SK-N-SH (cell line): Measurements from ENCODE around the gene ZNF467. TPM values are rescaled to one million over a fixed set of nuclear protein-coding genes. Genes with fewer than 3 reads are reported as not detected.

ENCODE experiments used
- CTCF ChIA-PET: fragments of 300-600, 350-600 bp; formaldehyde crosslinking; extraction: SDS; loops from one replicate; lab custom pipeline; 2021; lab: Yijun Ruan, JAX
- POLR2A ChIA-PET: fragments of 350-600 bp; sonication (Branson Sonifier 250); formaldehyde crosslinking; extraction: SDS; loops from one replicate; lab custom pipeline; 2020; ENCODE audit warnings: antibody characterized with exemption, inconsistent platforms; lab: Yijun Ruan, JAX
- DNase-seq: peaks from one replicate; pipeline ENCODE4 v3.0.0; 2012
- H2AFZ ChIP-seq: fragments of 200-600 bp; sonication (generic); 2 replicates; pipeline ENCODE4 v1.8.1; 2016; ENCODE audit warnings: antibody characterized with exemption, mild to moderate bottlenecking, low read depth
- H3F3A ChIP-seq: fragments of 200-600 bp; sonication (generic); replicated peaks from 2 replicates; pipeline ENCODE3; 2016; ENCODE audit warnings: antibody characterized with exemption, mild to moderate bottlenecking; ENCODE audit not compliant: insufficient read depth
- H3K27ac ChIP-seq, 2 experiments: fragments of 200-500 bp in 1 of 2; fragments of 200-600 bp in 1 of 2; sonication (Bioruptor generic) in 1 of 2; sonication (generic), shearing (Covaris generic) in 1 of 2; 2 replicates each; pipeline versions ENCODE4 v1.5.1 to v1.6.1; 2014 to 2016; ENCODE audit warnings: low read depth in 2 of 2, inconsistent platforms in 1 of 2, low read length in 1 of 2, mild to moderate bottlenecking in 1 of 2, mixed read lengths in 1 of 2
- H3K27me3 ChIP-seq: fragments of 200-600 bp; sonication (generic), shearing (Covaris generic); 2 replicates; pipeline ENCODE4 v1.6.1; 2016; ENCODE audit warnings: mixed run types; ENCODE audit not compliant: insufficient read depth
- H3K36me3 ChIP-seq, 2 experiments: fragments of 200-500 bp in 1 of 2; fragments of 200-600 bp in 1 of 2; sonication (Bioruptor generic) in 1 of 2; sonication (generic) in 1 of 2; replicated peaks in 1 of 2; 2 replicates each; pipeline versions ENCODE3 to v1.5.1; 2014 to 2016; ENCODE audit warnings: low read length in 1 of 2, mild to moderate bottlenecking in 1 of 2; ENCODE audit not compliant: insufficient read depth in 2 of 2, control insufficient read depth in 1 of 2
- H3K4me1 ChIP-seq, 2 experiments: fragments of 200-500 bp in 1 of 2; fragments of 200-600 bp in 1 of 2; sonication (Bioruptor generic) in 1 of 2; sonication (generic), shearing (Covaris generic) in 1 of 2; 2 replicates each; pipeline versions ENCODE4 v1.5.1 to v1.6.1; 2014 to 2016; ENCODE audit warnings: low read depth in 1 of 2, low read length in 1 of 2, mixed run types in 1 of 2; ENCODE audit not compliant: insufficient read depth in 2 of 2, control insufficient read depth in 1 of 2
- H3K4me2 ChIP-seq: fragments of 200-600 bp; sonication (generic), shearing (Covaris generic); 2 replicates; pipeline ENCODE4 v1.6.1; 2017; ENCODE audit warnings: mixed run types
- H3K4me3 ChIP-seq, 2 experiments: fragments of 200-500 bp in 1 of 2; fragments of 200-600 bp in 1 of 2; sonication (Bioruptor generic) in 1 of 2; sonication (generic), shearing (Covaris generic) in 1 of 2; 2 replicates each; pipeline versions ENCODE4 v1.5.1 to v1.8.1; 2014 to 2016; ENCODE audit warnings: low read depth in 2 of 2, inconsistent platforms in 1 of 2, low read length in 1 of 2, mild to moderate bottlenecking in 1 of 2, mixed read lengths in 1 of 2, moderate library complexity in 1 of 2
- H3K79me2 ChIP-seq: fragments of 200-600 bp; sonication (generic); 2 replicates; pipeline ENCODE4 v1.8.1; 2017; ENCODE audit warnings: mild to moderate bottlenecking; ENCODE audit not compliant: insufficient read depth
- H3K9ac ChIP-seq: fragments of 200-600 bp; sonication (generic); 2 replicates; pipeline ENCODE4 v1.6.1; 2017; ENCODE audit warnings: mixed run types
- H3K9me2 ChIP-seq: fragments of 200-600 bp; sonication (generic); 2 replicates; pipeline ENCODE4 v1.6.1; 2017; ENCODE audit warnings: mixed run types
- H3K9me3 ChIP-seq: fragments of 200-600 bp; sonication (generic); 2 replicates; pipeline ENCODE4 v1.6.1; 2017; ENCODE audit warnings: mixed run types, mild to moderate bottlenecking, moderate library complexity
- H4K20me1 ChIP-seq: fragments of 200-600 bp; sonication (generic); 2 replicates; pipeline ENCODE4 v1.6.1; 2017; ENCODE audit warnings: mild to moderate bottlenecking, mixed run types; ENCODE audit not compliant: insufficient read depth
- JUND ChIP-seq: IDR thresholded peaks from 2 replicates; pipeline ENCODE4 v1.4.0; 2012
- MEF2A ChIP-seq: IDR thresholded peaks from 2 replicates; pipeline ENCODE4 v1.4.0; 2012; ENCODE audit warnings: low read depth, borderline replicate concordance
- MXI1 ChIP-seq: IDR thresholded peaks from 2 replicates; pipeline ENCODE4 v1.6.1; 2012; ENCODE audit warnings: mild to moderate bottlenecking, low read depth, low read length, improper control_type of control experiment
- NFIC ChIP-seq: IDR thresholded peaks from 2 replicates; pipeline ENCODE4 v1.4.0; 2012; ENCODE audit warnings: borderline replicate concordance
- NRF1 ChIP-seq: IDR thresholded peaks from 2 replicates; pipeline ENCODE4 v1.6.1; 2012; ENCODE audit warnings: low read depth, mild to moderate bottlenecking, low read length
- POLR2AphosphoS5 ChIP-seq: IDR thresholded peaks from 2 replicates; pipeline ENCODE4 v1.6.1; 2012; ENCODE audit warnings: low read depth, low read length
- RCOR1 ChIP-seq: fragments of 150-350 bp; IDR thresholded peaks from 2 replicates; pipeline ENCODE4 v1.6.1; 2017; ENCODE audit warnings: antibody characterized with exemption, low read length
- RXRA ChIP-seq: IDR thresholded peaks from 2 replicates; pipeline ENCODE4 v1.4.0; 2012; ENCODE audit warnings: low read depth, mild to moderate bottlenecking, borderline replicate concordance
- SMC3 ChIP-seq: IDR thresholded peaks from 2 replicates; pipeline ENCODE4 v1.6.1; 2012; ENCODE audit warnings: low read depth, low read length, improper control_type of control experiment
- TAF1 ChIP-seq: IDR thresholded peaks from 2 replicates; pipeline ENCODE4 v1.6.1; 2012; ENCODE audit warnings: low read depth, mild to moderate bottlenecking, low read length, moderate library complexity, borderline replicate concordance
- TCF12 ChIP-seq: IDR thresholded peaks from 2 replicates; pipeline ENCODE4 v1.4.0; 2012
- TEAD4 ChIP-seq: IDR thresholded peaks from 2 replicates; pipeline ENCODE4 v1.4.0; 2012; ENCODE audit warnings: mild to moderate bottlenecking, borderline replicate concordance; ENCODE audit not compliant: insufficient read depth
- USF2 ChIP-seq: fragments of 150-350 bp; IDR thresholded peaks from 2 replicates; pipeline ENCODE4 v1.6.1; 2017; ENCODE audit warnings: antibody characterized with exemption, low read length, low read depth, borderline replicate concordance
- YY1 ChIP-seq: IDR thresholded peaks from 2 replicates; pipeline ENCODE4 v1.4.0; 2012; ENCODE audit warnings: low read depth, mild to moderate bottlenecking
- WGBS: methylation state at CpG from one replicate; pipeline ENCODE4 v1.1.6; 2017; ENCODE audit warnings: low lambda C conversion rate; 5-methylcytosine and 5-hydroxymethylcytosine counted together
- polyA plus RNA-seq, 3 experiments: library from polyadenylated mRNA; depleted of rRNA; stranded (reverse); fragments of >200 nt; gene quantifications; 2 replicates each; pipeline ENCODE4 v1.2.3, GENCODE V29; 2012
- TF ChIP-seq, protein P1 (sequence below): fragments of 200-600 bp; sonication (generic); IDR thresholded peaks from 2 replicates; pipeline ENCODE4 v1.6.1; 2017; ENCODE audit warnings: antibody characterized with exemption, mild to moderate bottlenecking, moderate library complexity
- TF ChIP-seq, protein P2 (sequence below): IDR thresholded peaks from 2 replicates; pipeline ENCODE4; 2012
- TF ChIP-seq, protein P3 (sequence below): IDR thresholded peaks from 2 replicates; pipeline ENCODE4 v1.4.0; 2012; ENCODE audit warnings: low read depth, borderline replicate concordance
- TF ChIP-seq, protein P4 (sequence below): fragments of 150-350 bp; IDR thresholded peaks from 2 replicates; pipeline ENCODE4 v1.6.1; 2016; ENCODE audit warnings: mild to moderate bottlenecking, low read depth, low read length

Gene ZNF467
- polyA plus RNA-seq, 1 of the 3 experiments (the other 2 are of a cell fraction) = 4.1 TPM

GRCh38 chr7:149733924-149734790 lies 39.2 kb downstream of the ZNF467 start (continued):
- TF ChIP-seq, protein P1, sequence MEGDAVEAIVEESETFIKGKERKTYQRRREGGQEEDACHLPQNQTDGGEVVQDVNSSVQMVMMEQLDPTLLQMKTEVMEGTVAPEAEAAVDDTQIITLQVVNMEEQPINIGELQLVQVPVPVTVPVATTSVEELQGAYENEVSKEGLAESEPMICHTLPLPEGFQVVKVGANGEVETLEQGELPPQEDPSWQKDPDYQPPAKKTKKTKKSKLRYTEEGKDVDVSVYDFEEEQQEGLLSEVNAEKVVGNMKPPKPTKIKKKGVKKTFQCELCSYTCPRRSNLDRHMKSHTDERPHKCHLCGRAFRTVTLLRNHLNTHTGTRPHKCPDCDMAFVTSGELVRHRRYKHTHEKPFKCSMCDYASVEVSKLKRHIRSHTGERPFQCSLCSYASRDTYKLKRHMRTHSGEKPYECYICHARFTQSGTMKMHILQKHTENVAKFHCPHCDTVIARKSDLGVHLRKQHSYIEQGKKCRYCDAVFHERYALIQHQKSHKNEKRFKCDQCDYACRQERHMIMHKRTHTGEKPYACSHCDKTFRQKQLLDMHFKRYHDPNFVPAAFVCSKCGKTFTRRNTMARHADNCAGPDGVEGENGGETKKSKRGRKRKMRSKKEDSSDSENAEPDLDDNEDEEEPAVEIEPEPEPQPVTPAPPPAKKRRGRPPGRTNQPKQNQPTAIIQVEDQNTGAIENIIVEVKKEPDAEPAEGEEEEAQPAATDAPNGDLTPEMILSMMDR = no peak

DNA sequence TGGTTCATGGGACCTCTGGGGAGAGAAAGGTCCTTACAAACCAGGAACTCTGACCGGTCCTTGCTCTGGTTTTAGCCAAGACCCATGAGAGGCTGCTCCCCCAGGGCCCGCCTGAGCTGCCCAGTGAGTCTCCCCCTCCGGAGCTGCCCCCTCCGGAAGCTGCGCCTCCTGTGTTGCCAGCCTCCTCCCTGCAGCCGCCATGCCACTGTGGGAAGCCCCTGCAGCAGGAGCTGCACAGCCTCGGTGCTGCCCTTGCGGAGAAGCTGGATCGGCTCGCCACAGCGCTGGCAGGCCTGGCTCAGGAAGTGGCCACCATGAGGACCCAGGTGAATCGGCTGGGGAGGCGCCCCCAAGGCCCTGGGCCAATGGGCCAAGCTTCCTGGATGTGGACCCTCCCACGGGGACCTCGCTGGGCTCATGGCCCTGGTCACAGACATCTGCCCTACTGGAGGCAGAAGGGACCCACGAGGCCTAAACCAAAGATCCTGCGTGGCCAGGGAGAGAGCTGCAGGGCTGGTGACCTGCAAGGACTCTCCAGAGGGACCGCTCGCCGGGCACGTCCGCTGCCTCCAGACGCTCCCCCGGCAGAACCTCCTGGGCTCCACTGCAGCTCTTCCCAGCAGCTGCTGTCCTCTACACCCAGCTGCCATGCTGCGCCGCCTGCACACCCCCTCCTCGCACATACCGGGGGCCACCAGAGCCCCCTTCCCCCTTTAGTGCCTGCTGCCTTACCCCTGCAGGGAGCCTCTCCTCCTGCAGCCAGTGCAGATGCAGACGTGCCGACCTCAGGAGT lies 40.1 kb downstream of the ZNF467 start:
- WGBS = 91% methylated on average over 17 of the region's 30 CpGs
- peaks cover 0 to 44% of the 10 kb centered on the region in 2 experiments for H3K36me3 ChIP-seq
- POLR2A ChIA-PET = no interaction called here
- H2AFZ ChIP-seq = no peak overlapping the region
- CTCF ChIA-PET = interaction anchor here (0.9 to 1.6 kb wide), 4 partner anchors 9 to 29 kb away, joined by 3 to 5 read pairs (median 4); a partner anchor contains a TSS
- H3K27me3 ChIP-seq = peaks cover 18% of the 10 kb centered on the region; the same call in 1 of the 2 replicates
- no peaks in the 10 kb centered on the region for H3K9me2 ChIP-seq
- no peaks in the 10 kb centered on the region for H3K9me3 ChIP-seq
- no peak for DNase-seq
- no peak overlapping the region for H3K27ac ChIP-seq
- no peaks in the 10 kb centered on the region for H4K20me1 ChIP-seq
- H3F3A ChIP-seq = peaks cover 5% of the 10 kb centered on the region
- no peak overlapping the region for H3K9ac ChIP-seq
- H3K79me2 ChIP-seq = no peaks in the 10 kb centered on the region
- H3K4me1 ChIP-seq = peaks cover 0 to 19% of the 10 kb centered on the region in 2 experiments; a peak in 2 of 4 replicates
- no peak overlapping the region for H3K4me2 ChIP-seq
- TF ChIP-seq, protein P2, sequence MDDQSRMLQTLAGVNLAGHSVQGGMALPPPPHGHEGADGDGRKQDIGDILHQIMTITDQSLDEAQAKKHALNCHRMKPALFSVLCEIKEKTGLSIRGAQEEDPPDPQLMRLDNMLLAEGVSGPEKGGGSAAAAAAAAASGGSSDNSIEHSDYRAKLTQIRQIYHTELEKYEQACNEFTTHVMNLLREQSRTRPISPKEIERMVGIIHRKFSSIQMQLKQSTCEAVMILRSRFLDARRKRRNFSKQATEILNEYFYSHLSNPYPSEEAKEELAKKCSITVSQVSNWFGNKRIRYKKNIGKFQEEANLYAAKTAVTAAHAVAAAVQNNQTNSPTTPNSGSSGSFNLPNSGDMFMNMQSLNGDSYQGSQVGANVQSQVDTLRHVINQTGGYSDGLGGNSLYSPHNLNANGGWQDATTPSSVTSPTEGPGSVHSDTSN = no peak
- TF ChIP-seq RCOR1 (no peak), MEF2A (no peak), YY1 (no peak), USF2 (no peak), MXI1 (no peak), TAF1 (no peak), TEAD4 (no peak), NRF1 (no peak), JUND (no peak), SMC3 (no peak), POLR2AphosphoS5 (no peak), RXRA (no peak), NFIC (no peak), TCF12 (no peak)
- TF ChIP-seq, protein P3, sequence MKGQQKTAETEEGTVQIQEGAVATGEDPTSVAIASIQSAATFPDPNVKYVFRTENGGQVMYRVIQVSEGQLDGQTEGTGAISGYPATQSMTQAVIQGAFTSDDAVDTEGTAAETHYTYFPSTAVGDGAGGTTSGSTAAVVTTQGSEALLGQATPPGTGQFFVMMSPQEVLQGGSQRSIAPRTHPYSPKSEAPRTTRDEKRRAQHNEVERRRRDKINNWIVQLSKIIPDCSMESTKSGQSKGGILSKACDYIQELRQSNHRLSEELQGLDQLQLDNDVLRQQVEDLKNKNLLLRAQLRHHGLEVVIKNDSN = no peak
- TF ChIP-seq, protein P1 = no peak
- TF ChIP-seq, protein P4, sequence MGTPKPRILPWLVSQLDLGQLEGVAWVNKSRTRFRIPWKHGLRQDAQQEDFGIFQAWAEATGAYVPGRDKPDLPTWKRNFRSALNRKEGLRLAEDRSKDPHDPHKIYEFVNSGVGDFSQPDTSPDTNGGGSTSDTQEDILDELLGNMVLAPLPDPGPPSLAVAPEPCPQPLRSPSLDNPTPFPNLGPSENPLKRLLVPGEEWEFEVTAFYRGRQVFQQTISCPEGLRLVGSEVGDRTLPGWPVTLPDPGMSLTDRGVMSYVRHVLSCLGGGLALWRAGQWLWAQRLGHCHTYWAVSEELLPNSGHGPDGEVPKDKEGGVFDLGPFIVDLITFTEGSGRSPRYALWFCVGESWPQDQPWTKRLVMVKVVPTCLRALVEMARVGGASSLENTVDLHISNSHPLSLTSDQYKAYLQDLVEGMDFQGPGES = no peak
- no peak overlapping the region for H3K4me3 ChIP-seq
